ENCODE measurements around the gene LRRC58.

LRRC58 gene

GRCh38 chr3:120284747-120285507 is 64.2 kb downstream of the LRRC58 start, which contains the start of gene GPR156:
Gene GPR156 (minus strand): TSS chr3:120285222. CDS start chr3:120244098, 41,124 bp downstream.
- DNase-seq (ENCODE audit: extremely low spot score, insufficient read length, low read depth) (no peak), FAIRE-seq (no peak)

DNA sequence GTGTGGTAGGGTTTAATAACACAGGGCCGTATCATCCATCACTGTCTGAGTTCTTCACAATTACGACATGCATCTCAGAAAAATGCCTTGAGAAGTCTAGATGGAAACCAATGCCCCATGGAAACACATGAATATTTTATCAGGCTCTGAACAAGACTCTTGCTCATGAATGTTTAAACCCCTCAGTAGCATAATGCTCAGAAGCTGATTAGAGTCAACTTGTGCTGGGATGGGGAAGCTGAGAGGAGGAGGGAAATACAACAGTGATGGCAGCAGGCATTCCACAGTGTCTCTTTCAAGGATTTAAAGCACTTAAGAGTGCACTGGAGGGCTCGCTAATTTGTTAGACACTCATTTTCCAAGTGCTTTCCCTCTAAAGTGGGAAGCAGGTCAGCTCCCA is 67.9 kb downstream of the LRRC58 start:
- DNase-seq (ENCODE audit: extremely low spot score, insufficient read length, low read depth) (no peak), FAIRE-seq (no peak)

DNA sequence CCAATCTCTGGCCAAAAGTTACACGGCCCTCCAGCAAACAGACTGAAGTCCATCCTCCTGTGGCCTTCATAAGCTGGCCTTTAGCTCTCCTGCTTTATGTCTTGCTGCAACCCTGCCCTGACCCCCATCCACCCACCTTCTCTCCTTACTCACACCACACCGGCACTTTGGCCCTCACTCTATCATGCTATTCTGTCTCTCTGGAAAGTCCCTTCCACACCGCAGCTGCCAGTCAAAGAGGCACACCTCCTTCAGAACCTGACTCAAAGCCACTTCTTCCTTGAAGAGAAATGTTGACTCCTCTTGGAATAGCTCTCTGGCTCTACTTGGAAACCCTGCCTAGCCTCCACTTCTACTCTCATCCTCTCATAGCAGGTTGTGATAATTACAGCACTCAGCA is 68.6 kb downstream of the LRRC58 start:
- no peak for DNase-seq (ENCODE audit: extremely low spot score, insufficient read length, low read depth)
- no peak for FAIRE-seq

DNA sequence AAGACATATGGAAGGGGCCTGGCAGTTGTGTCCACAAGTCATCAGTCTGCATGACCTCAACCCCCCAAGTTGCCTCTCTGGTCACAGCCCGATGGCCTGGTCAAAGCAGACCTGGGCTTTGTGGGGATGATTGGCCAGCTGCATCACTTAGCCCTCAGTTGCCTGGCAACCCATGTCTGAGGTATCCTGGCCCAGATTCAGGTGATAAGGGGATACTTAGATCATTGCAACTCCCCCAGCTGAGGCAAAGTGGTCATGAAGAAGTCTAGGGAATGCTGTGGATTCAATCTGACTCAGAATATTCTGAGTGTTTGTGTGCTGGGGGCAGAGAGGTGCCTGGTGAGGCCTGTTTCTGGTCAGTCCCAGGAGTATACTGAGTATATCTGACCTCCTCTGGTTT is 69.1 kb downstream of the LRRC58 start:
- FAIRE-seq (no peak), DNase-seq (ENCODE audit: extremely low spot score, insufficient read length, low read depth) (no peak)

- FAIRE-seq: no peak
- DNase-seq (ENCODE audit: extremely low spot score, insufficient read length, low read depth): no peak
Measured at GRCh38 chr3:120276767-120277166, 72.4 kb downstream of the LRRC58 start.

DNA sequence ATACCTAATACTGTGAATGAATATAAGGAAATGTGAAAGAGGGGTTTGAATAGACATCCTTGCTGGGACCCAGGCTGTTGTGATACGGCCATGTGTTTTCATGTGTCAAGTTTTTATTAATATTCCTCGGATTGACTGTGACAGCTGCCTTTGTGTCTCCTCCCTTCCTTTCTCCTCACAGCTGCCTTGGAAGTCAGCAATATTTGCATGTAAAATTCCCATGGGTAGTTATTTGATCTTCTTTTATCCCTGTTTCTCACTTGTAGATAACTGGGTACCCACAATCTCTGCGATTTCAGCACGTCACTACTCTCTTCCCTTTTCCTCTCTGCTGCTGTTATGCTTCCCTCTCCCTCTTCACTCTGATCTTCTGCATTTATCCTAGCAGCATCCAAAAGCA is 73.5 kb downstream of the LRRC58 start:
- DNase-seq (ENCODE audit: extremely low spot score, insufficient read length, low read depth) (no peak), FAIRE-seq (no peak)

DNA sequence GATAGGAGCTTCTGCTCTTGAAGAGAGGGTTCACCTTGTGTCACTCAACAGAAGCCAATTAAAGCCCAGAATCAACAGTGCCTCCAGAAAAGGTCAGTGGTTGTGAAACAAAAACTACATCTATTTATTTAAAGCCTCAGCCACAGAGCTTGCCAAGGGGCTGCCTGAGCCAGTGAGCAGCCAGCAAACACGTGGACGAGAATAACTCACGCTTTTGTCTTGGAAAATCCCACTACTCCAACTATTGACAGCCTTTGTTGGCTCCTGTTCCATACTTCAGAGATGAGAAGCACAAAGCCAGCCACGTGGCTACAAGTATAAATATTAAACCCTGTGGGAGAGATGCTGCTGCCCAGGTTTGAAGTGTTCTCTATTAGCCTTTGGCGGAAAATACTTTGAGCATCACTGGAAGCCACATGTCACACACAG is 74.4 kb downstream of the LRRC58 start:
- no peak for DNase-seq (ENCODE audit: extremely low spot score, insufficient read length, low read depth)
- FAIRE-seq: no peak
